Measurements from ENCODE around the gene CCDC198. TPM values are rescaled to one million over a fixed set of nuclear protein-coding genes. Genes with fewer than 3 reads are reported as not detected.
A peak's percentile ranks its signal among the peaks of the same experiment; 100 is the strongest.

CCDC198 gene
- total RNA-seq (2014; rRNA removed; shearing (Covaris generic)), result 9.4 and 15.0 TPM in 2 replicates

DNA sequence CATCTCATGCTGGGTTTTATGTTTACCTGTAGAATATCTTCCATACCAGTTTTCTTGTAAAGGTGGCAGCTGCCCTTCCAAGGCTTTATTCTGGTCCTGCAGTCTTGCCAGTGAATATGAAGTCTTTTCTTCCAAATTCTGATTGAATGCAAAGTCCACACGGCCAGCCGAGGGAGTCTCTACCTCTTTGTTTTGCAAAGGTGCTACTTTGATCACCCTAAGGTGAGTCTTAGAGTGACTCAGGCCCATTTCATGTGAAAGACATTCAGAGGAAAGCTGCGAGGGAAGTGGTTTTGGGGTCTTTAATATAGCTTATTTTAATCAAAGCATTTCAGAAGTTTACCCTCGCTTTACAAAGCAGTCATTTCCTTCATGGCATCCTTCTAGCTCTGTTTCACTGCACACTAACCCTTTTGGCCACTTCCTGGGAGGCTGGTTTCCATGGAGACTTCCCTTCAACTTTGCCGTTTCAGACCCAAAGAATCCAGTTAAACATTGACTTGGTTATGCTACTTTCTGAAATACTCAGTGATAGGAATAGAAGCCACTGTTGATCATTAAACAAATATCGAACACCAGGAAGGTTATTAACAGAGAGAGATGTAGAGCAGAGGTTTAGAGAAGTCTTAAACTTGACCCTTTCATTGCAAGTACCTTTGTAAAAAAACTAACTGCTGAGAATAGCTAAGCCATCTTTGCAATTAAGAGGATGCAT, at the start of gene CCDC198:
TSS of gene CCDC198 (minus strand) at position 391 of the 715 bp plus-strand sequence. CDS start at position 249, 142 bp downstream.
- peak; percentile 79 for DNase-seq (ENCODE audit: low spot score)

GRCh38 chr14:57533214-57533613, 39.6 kb upstream of the CCDC198 start:
- peak; percentile 45 for DNase-seq (ENCODE audit: low spot score)

DNA sequence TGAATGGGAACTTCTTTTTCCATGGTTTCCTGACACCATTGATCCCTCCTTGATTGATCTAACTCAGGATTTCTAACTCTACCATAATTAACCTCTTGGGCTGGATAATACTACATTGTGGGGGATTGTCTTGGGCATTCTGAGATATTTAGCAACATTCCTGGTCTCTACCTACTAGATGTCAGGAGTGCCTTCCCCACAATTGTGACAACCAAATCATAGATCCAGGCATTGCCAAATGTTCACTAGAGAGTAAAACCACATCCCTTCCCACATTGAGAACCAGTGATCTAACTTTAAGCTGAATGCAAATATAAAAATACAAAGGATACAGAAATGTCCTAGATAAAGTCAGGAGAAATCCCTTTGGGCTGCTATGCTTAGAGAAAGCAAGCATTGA, 36.9 kb upstream of the CCDC198 start:
- no peak for DNase-seq (ENCODE audit: low spot score)

DNA sequence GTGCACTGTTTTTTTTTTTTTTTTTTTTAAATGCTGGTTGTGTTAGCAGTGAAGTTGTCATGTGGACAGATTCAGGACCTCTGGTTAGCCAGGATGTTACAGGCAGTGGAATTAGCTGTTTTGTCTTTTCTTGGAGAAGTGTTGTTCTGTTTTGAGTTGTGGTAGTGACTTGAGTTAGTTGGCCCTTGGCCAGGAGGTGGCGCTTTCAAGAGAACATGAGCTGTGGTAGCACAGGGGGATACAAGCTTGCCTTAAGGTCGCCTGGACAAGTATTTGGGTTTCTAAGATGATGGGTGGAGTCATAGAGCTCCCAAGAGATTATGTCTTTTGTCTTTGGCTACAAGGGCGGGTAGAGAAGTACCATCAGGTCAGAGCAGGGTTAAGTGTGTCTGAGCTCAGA, 33.3 kb upstream of the CCDC198 start:
- DNase-seq (ENCODE audit: low spot score), result no peak

GRCh38 chr14:57519043-57519442, 25.4 kb upstream of the CCDC198 start:
- DNase-seq (ENCODE audit: low spot score), result no peak

DNA sequence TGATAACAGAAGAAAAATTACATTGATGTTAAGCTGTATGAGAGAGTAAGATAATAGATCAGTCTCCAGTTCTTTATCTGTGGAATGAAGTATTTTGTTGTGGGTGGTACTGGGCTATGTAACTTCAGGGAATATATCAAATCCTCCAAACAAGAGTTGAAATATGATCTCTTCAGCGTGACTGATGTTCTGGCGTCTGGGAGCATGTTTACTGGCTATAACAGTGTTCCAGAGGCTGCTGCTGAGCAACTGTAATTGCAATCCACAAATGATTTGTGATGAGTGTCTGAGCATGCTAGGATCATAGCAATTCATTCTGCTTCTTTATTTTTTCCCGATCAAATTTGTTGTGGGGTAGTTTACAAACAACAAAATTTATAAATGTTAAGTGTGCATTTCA, 18.6 kb upstream of the CCDC198 start:
- DNase-seq (ENCODE audit: low spot score), result no peak

- DNase-seq (ENCODE audit: low spot score), result no peak
These were observed 15.1 kb upstream of the CCDC198 start for GRCh38 chr14:57508756-57509155.

DNA sequence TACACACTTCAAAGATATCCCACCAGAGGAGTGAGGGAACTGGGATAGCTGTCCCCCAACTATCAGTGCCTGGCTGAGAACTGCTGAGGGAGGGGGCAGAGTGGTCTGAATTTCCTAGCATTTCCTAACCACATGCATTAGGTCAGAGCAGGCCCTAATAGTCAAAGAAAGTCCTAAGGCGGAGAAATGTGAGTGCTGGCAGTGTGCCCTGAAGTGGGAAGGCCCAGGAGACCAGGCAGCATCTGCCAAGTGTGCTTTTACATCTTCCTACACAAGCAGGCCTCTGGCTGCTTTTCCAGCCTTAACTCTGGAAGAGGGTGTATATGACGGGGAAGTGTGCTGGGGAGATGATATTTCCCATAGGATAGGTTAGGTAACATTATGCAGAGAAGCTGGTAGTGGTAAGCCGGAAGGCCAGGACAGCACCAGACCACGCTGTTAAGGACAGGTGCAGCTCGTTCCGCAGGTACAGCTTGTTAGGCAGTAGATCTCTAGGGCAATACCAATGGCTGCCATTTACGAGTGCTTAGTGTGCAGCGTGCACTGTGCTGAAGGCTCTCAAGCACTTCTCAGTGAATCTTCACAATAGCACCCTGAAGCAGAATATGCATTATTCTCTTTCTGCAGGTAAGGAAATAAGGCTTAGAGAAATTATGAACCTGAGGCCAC, 9.1 kb upstream of the CCDC198 start:
- peak; percentile 29 for DNase-seq (ENCODE audit: low spot score)

DNA sequence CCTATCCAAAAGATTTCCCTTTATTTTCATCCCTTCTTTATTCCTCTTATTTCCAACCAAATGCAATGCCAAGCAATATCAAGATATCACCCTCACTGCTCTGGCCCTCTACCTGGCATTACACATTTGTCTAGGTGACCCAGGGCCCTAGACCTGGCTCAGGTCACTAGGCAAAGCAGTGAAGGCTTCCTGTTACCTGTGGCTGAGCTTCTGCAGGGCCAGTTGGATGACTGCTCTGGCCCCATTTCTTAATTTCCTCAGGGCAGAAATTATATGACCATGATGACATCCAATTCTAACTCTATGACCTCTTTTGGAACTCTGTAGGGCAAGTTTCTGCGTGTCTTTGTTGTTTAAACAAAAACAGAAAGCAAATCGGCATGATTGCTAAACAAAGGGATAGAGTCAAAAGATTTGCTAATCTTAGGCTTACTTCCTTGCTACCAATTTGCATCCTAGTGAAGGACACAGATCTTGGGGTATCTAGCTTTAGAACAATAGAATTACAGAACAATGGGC, 7.4 kb upstream of the CCDC198 start:
- DNase-seq (ENCODE audit: low spot score), result no peak

DNA sequence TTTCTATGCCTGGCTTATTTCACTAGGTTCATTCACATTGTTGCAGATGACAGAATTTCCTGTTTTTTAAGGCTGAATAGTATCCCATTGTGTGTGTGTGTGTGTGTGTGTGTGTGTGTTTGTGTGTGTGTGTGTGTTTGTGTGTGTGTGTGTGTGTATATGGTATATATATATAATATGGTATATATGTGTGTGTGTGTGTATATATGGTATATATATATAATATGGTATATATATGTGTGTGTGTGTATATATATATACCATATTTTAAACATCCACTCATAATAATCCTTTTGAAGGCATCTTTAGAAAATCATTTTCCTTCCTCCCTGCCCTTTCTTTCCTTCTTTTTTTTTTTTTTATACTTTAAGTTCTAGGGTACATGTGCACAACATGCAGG, 5.0 kb upstream of the CCDC198 start:
- DNase-seq (ENCODE audit: low spot score), result no peak

DNA sequence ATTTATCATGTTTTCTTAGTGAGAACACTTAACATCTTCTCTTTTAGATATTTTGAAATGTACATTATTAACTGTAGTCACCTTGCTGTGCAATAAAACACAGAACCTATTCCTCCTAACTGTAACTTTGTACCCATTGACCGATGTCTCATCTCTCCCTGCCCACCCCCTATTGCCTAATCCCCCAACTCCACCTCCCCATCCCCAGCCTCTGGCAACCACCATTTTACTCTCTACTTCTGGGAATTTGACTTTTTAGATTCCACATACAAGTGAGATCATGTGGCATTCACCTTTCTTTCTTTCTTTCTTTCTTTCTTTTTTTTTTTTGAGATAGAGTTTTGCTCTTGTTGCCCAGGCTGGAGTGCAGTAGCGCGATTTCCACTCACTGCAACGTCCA, 4.4 kb upstream of the CCDC198 start:
- DNase-seq (ENCODE audit: low spot score), result no peak

GRCh38 chr14:57495416-57495815, 1.8 kb upstream of the CCDC198 start:
- DNase-seq (ENCODE audit: low spot score), result no peak

DNA sequence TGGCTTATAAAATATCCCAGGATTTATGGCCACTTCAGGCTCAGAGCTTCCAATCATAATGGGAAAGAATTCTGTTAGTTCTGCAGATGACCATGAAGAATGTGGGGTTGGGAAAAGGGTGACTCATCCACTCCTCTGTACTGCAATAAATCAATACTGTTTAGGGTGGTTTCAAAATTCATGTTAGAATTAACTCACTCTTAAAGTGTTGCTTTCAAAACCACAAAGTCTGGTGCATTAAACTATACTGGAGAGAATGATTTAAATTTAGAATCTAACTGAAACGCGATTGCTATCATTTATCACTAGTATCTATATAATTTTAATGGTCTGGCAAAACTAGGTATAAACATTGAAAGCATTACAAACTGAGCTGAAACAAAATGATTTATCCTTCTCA, 798 bp downstream of the CCDC198 start:
- peak; percentile 59 for DNase-seq (ENCODE audit: low spot score)

DNA sequence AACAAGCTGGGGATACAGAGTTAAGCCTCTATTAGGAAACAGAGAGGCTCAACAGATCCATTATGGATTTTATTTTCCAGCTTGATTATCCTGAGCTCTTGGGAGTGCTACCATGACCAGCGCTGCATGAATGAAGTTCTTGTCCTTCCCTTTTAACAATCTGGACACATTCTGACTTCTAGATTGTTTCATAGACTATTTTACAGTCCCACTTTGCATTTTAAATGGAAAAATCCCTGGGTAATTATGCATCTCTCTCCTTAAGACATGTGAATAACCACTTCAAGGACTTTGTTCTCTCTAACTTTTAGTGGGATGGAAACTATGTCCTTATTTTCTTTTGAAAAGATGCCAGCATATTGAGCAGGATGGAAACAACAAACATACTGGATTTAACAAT, 2.0 kb downstream of the CCDC198 start:
- no peak for DNase-seq (ENCODE audit: low spot score)

DNA sequence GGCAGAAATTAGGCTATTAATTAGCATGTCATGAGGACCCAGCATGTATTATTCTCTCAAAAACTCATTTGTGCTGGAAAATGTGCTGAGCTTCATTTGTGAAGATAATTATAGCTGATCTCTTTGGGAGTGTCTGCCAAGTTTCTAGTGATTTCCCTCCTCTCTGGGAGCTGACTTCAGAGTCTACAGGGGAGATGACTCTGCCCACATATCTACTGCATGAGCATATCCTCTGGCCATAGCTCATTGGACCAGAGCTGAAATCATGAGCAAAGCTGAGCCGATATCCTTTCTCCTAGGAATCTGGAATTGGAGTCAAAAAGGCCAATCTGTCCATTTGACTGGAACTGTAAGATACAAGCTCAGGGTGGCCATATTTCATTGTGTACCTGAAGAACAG, 5.9 kb downstream of the CCDC198 start:
- DNase-seq (ENCODE audit: low spot score), result no peak

- DNase-seq (ENCODE audit: low spot score), result peak; percentile 56
These were observed 6.8 kb downstream of the CCDC198 start for GRCh38 chr14:57486767-57487379.

GRCh38 chr14:57485635-57486034, 8.0 kb downstream of the CCDC198 start:
- DNase-seq (ENCODE audit: low spot score), result no peak

GRCh38 chr14:57482120-57482519, 11.5 kb downstream of the CCDC198 start:
- no peak for DNase-seq (ENCODE audit: low spot score)

DNA sequence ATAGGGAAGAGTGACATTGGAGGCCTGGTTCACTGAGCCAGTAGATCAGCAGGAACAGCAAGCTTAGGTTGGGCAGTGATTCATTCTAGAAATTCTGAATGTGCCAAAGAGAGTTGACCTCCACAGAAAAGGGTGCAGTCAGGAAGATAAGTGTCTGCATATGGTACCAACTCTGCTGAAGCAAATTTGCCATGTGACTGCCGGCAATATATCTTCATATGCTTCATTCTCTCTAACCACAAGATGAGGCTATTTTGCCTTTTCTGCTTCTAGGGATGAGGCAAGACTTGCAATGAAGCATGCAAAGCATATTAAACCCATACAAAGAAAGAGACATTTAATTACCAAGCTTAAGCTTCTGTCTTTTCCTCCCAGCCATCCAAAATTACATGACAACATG, 13.6 kb downstream of the CCDC198 start:
- no peak for DNase-seq (ENCODE audit: low spot score)

DNA sequence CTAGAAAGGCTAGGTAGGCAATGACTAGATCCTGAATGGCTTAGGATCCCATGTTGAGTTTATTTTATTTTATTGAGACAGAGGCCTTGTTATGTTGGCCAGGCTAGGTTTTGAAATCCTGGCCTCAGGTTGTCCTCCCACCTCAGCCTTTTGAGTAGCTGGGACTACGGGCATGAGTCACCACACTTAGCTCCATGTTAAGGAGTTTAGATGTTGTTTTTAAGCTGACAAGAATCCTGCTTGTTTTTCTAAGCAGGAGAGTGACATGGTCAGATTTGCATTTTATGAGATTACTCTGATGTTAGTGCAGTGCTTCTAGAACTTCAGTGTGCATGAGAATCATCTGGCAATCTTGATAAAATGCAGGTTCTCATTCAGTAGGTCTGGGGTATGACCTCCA, 14.5 kb downstream of the CCDC198 start:
- no peak for DNase-seq (ENCODE audit: low spot score)

GRCh38 chr14:57478050-57478449, 15.6 kb downstream of the CCDC198 start:
- no peak for DNase-seq (ENCODE audit: low spot score)

DNA sequence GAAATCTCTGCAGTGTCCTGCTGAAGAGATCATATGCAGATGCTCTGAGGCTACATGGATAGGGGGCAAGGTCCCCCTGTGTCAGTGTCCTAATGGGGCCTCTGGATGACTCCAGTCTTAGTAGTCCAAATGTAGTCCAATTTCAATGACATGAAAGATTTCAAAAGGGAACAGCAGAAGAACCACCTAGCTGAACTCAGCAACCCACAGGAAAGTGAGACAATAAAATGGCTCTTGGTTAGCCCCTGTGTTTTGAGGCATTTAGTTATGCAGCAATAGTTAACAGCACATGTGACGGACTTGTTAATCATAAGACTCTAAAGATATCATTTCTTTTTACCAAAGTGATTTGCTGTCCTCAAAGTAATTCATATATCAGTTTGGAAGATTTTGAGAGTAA, 22.7 kb downstream of the CCDC198 start:
- DNase-seq (ENCODE audit: low spot score), result no peak
